HUDEP-2 (cell line): ENCODE results near the gene PTGER3.
"Not testable (repeated sequence)": the region's sequence is repeated elsewhere in the genome, so short reads cannot be mapped to it uniquely, and the experiment has no call there.

ENCODE experiments used
- DNase-seq, 76 experiments: peaks; one replicate each; lab custom pipeline; 2025; ENCODE audit not compliant: unreplicated experiment in 76 of 76; lab: John Stamatoyannopoulos, UW

The PTGER3 gene

GRCh38 chr1:71018791-71019190 lies 28.8 kb downstream of the PTGER3 start:
- DNase-seq: no peak

- no peak for DNase-seq
Measured at GRCh38 chr1:71015745-71016144, 31.9 kb downstream of the PTGER3 start.

GRCh38 chr1:71014178-71014579 lies 33.4 kb downstream of the PTGER3 start:
- DNase-seq: no peak

GRCh38 chr1:71002709-71003475 lies 44.7 kb downstream of the PTGER3 start:
- DNase-seq: no peak

- DNase-seq: no peak
Measured at GRCh38 chr1:71001624-71002023, 46.0 kb downstream of the PTGER3 start.

GRCh38 chr1:70997793-70998192 lies 49.8 kb downstream of the PTGER3 start:
- no peak for DNase-seq

GRCh38 chr1:70994753-70995268 lies 52.8 kb downstream of the PTGER3 start:
- peak in 1 of 76 experiments; percentile 4 for DNase-seq

GRCh38 chr1:70993798-70994197 lies 53.8 kb downstream of the PTGER3 start:
- DNase-seq: no peak

GRCh38 chr1:70992521-70992920 lies 55.1 kb downstream of the PTGER3 start:
- DNase-seq: no peak

GRCh38 chr1:70990469-70991253 lies 57.0 kb downstream of the PTGER3 start:
- DNase-seq: no peak

GRCh38 chr1:70987497-70987896 lies 60.1 kb downstream of the PTGER3 start:
- no peak for DNase-seq

GRCh38 chr1:70985776-70986225 lies 61.8 kb downstream of the PTGER3 start:
- not testable (repeated sequence) for DNase-seq

GRCh38 chr1:70985278-70985677 lies 62.3 kb downstream of the PTGER3 start:
- DNase-seq: not testable (repeated sequence)

- DNase-seq: no peak
Measured at GRCh38 chr1:70980361-70980760, 67.3 kb downstream of the PTGER3 start.

GRCh38 chr1:70979881-70980280 lies 67.7 kb downstream of the PTGER3 start:
- no peak for DNase-seq

- peak in 1 of 76 experiments; percentile 6 for DNase-seq
Measured at GRCh38 chr1:70979313-70979712, 68.3 kb downstream of the PTGER3 start.

- DNase-seq: peak in 6 of 76 experiments; percentile 1 to 20 (median 12)
Measured at GRCh38 chr1:70978623-70979022, 69.0 kb downstream of the PTGER3 start.

- no peak for DNase-seq
Measured at GRCh38 chr1:70977575-70977974, 70.0 kb downstream of the PTGER3 start.

GRCh38 chr1:70977041-70977440 lies 70.6 kb downstream of the PTGER3 start:
- DNase-seq: no peak

GRCh38 chr1:70973754-70974153 lies 73.9 kb downstream of the PTGER3 start:
- no peak for DNase-seq

- DNase-seq: peak in 1 of 76 experiments; percentile 5
Measured at GRCh38 chr1:70970407-70970806, 77.2 kb downstream of the PTGER3 start.
